Measurements from ENCODE around the gene STAT6. TPM values are rescaled to one million over a fixed set of nuclear protein-coding genes. Genes with fewer than 3 reads are reported as not detected.

Gene STAT6
- total RNA-seq, 2 donors from 2014 or later, result 52.7 to 82.4 TPM

GRCh38 chr12:57091638-57092528 lies 19.3 kb downstream of the STAT6 start:
- H3K36me3 ChIP-seq (replicated peaks in 1 of 2; ENCODE audit: insufficient read depth in 1 of 2, low read depth in 2 of 2), result peaks cover 0 to 9% of the 10 kb centered on the region in 2 donors

GRCh38 chr12:57090924-57091637 lies 20.1 kb downstream of the STAT6 start:
- peaks cover 0 to under 1% of the 10 kb centered on the region in 2 donors for H3K36me3 ChIP-seq (replicated peaks in 1 of 2; ENCODE audit: insufficient read depth in 1 of 2, low read depth in 2 of 2)
- H3K27me3 ChIP-seq, result no peaks in the 10 kb centered on the region
- 80 to 88% methylated on average over 10 to 22 of the region's 22 CpGs for WGBS, 2 donors
- peaks cover 36% of the 10 kb centered on the region for H3K4me1 ChIP-seq
- DNase-seq, result no peak
- intact Hi-C loops (cut with DNase I), result no loop called here
- H3K9me3 ChIP-seq, result no peaks in the 10 kb centered on the region
- no peak for ATAC-seq
- H3K27ac ChIP-seq, result no peak overlapping the region
- no peak overlapping the region for H3K4me3 ChIP-seq
- no peak for TF ChIP-seq CTCF (IDR thresholded peaks at IDR 0.05)
- no peak for TF ChIP-seq POLR2A (IDR thresholded peaks at IDR 0.05)

More at GRCh38 chr12:57091638-57092528, 19.3 kb downstream of the STAT6 start:
- intact Hi-C loops (cut with DNase I), result no loop called here
- Histone ChIP-seq H3K9me3 (no peaks in the 10 kb centered on the region), H3K4me1 (peaks cover 30% of the 10 kb centered on the region), H3K4me3 (no peak overlapping the region), H3K27me3 (no peaks in the 10 kb centered on the region), H3K27ac (no peak overlapping the region)
- DNase-seq (no peak), ATAC-seq (no peak)
- WGBS, 2 donors, result 79 to 86% methylated on average over 18 to 25 of the region's 25 CpGs
- TF ChIP-seq CTCF (IDR thresholded peaks at IDR 0.05), result no peak
- TF ChIP-seq POLR2A (IDR thresholded peaks at IDR 0.05), result no peak

- H3K4me3 ChIP-seq, result no peak overlapping the region
- H3K4me1 ChIP-seq, result peaks cover 42% of the 10 kb centered on the region
- WGBS, 2 donors, result 64 to 69% methylated on average over 6 of the region's 6 CpGs
- peak overlapping the region in 1 of 4 donors; percentile 96 for H3K27ac ChIP-seq
- intact Hi-C loops (cut with DNase I), result no loop called here
- DNase-seq, result no peak
- no peak for ATAC-seq
- no peaks in the 10 kb centered on the region for H3K36me3 ChIP-seq (replicated peaks in 1 of 2; ENCODE audit: insufficient read depth in 1 of 2, low read depth in 2 of 2)
- no peaks in the 10 kb centered on the region for H3K9me3 ChIP-seq
- TF ChIP-seq CTCF (IDR thresholded peaks at IDR 0.05) (no peak), POLR2A (IDR thresholded peaks at IDR 0.05) (no peak)
- H3K27me3 ChIP-seq, result no peaks in the 10 kb centered on the region
These were observed 20.7 kb downstream of the STAT6 start for GRCh38 chr12:57090490-57090889.

GRCh38 chr12:57089271-57090245 lies 21.6 kb downstream of the STAT6 start:
- 5 to 8% methylated on average over 44 of the region's 45 CpGs for WGBS, 2 donors
- TF ChIP-seq POLR2A (IDR thresholded peaks at IDR 0.05) (peak in 1 of 3 donors; percentile 46), CTCF (IDR thresholded peaks at IDR 0.05) (no peak)
- intact Hi-C loops (cut with DNase I), result no loop called here
- Histone ChIP-seq H3K27ac (peak overlapping the region; percentile 76 to 97 (median 96)), H3K36me3 (replicated peaks in 1 of 2; ENCODE audit: insufficient read depth in 1 of 2, low read depth in 2 of 2) (no peaks in the 10 kb centered on the region), H3K4me3 (peak overlapping the region; percentile 53 to 59), H3K9me3 (no peaks in the 10 kb centered on the region), H3K4me1 (peaks cover 41% of the 10 kb centered on the region), H3K27me3 (no peaks in the 10 kb centered on the region)
- ATAC-seq, result no peak
- peak; percentile 41 to 73 (median 52) for DNase-seq
